ES-I3 (cell line): ENCODE results near the gene SHISA9.

ENCODE experiments used
- H3K36me3 ChIP-seq: 2 replicates; pipeline ENCODE4 v1.6.1; 2013; ENCODE audit warnings: mild to moderate bottlenecking, low read length, control low read depth, moderate library complexity; ENCODE audit not compliant: insufficient read depth
- H3K4me1 ChIP-seq: 2 replicates; pipeline ENCODE4 v1.6.1; 2013; ENCODE audit warnings: mild to moderate bottlenecking, control low read depth, low read length; ENCODE audit not compliant: insufficient read depth
- H3K9ac ChIP-seq: 2 replicates; pipeline ENCODE4 v1.6.1; 2013; ENCODE audit warnings: low read depth, mild to moderate bottlenecking, low read length, moderate library complexity
- H3K9me3 ChIP-seq: 2 replicates; pipeline ENCODE4 v1.6.1; 2013; ENCODE audit warnings: mild to moderate bottlenecking, low read length, moderate library complexity; ENCODE audit not compliant: control insufficient read depth, insufficient read depth

SHISA9 gene

GRCh38 chr16:13127144-13127543 is 225.7 kb downstream of the SHISA9 start:
- H3K9ac ChIP-seq = no peak overlapping the region
- peaks cover 3% of the 10 kb centered on the region for H3K4me1 ChIP-seq
- peaks cover 6% of the 10 kb centered on the region for H3K9me3 ChIP-seq
- no peaks in the 10 kb centered on the region for H3K36me3 ChIP-seq

GRCh38 chr16:13130586-13130985 is 229.2 kb downstream of the SHISA9 start:
- H3K36me3 ChIP-seq = no peaks in the 10 kb centered on the region
- H3K4me1 ChIP-seq = no peaks in the 10 kb centered on the region
- H3K9me3 ChIP-seq = peaks cover 3% of the 10 kb centered on the region
- no peak overlapping the region for H3K9ac ChIP-seq

DNA sequence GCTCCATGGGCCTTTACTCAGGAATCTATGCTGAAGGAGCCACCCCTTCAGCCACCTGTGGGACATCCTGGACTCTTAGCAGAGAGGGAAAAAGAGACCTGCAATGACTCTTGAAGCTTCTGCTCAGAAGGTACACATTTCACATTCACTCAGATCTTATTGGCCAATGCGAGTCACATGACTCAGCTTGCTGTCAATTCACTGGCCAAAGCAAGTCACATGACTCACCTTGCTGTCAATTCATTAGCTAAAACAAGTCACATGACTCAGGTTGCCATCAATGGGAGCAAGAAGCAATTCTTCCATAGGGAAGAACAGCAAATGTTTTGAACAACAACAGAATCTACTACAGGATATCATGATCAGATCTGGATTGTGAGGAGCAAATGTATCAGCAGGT is 233.4 kb downstream of the SHISA9 start:
- Histone ChIP-seq H3K9me3 (no peaks in the 10 kb centered on the region; the same call in 1 of the 2 replicates), H3K4me1 (no peaks in the 10 kb centered on the region), H3K36me3 (no peaks in the 10 kb centered on the region), H3K9ac (no peak overlapping the region)

DNA sequence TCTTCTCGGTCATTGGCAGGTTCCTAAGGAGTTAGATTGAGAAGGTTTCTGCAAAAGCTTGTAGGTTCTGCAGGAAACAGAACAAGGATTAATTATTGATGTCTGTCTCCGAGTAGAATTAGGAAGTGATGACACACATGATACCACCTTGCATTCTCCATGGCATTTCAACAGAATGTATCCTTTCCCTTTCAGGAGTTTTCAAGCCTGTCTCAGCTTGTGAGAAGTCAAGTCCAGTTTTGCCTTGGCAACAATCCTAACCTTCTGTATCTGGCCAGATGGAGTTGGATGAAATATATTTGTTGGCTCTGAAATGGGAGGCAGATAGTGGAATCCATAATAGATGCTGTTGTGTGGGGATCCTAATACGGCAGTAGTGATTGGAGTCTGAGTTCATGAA is 235.5 kb downstream of the SHISA9 start:
- no peaks in the 10 kb centered on the region for H3K36me3 ChIP-seq
- no peaks in the 10 kb centered on the region; the same call in 1 of the 2 replicates for H3K9me3 ChIP-seq
- H3K9ac ChIP-seq = no peak overlapping the region
- H3K4me1 ChIP-seq = no peaks in the 10 kb centered on the region

- no peaks in the 10 kb centered on the region for H3K36me3 ChIP-seq
- H3K4me1 ChIP-seq = peaks cover 5% of the 10 kb centered on the region
- H3K9me3 ChIP-seq = no peaks in the 10 kb centered on the region; the same call in 1 of the 2 replicates
- H3K9ac ChIP-seq = no peak overlapping the region
These were observed 237.1 kb downstream of the SHISA9 start for GRCh38 chr16:13138528-13138927.

GRCh38 chr16:13139661-13140241 is 238.4 kb downstream of the SHISA9 start:
- H3K9ac ChIP-seq = no peak overlapping the region
- no peaks in the 10 kb centered on the region for H3K36me3 ChIP-seq
- H3K9me3 ChIP-seq = no peaks in the 10 kb centered on the region; the same call in 1 of the 2 replicates
- peaks cover 8% of the 10 kb centered on the region for H3K4me1 ChIP-seq

DNA sequence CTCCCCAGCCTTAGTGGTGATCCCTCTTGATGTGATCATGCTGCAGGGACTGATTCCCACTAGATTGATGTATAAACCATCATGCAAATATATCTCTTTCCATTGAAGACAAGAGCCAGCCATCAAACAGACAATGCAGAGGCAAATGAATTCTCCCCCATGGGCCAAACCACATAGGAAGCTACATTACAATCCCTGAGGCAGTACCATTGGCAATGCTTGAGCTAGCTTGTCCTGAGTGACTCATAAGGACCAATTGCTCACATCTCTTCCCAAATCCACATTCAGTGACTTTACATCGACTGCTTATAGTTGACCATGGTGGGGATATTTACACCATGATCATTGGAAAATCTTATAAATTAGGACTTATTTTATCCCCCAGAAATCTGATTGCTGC is 242.2 kb downstream of the SHISA9 start:
- Histone ChIP-seq H3K9ac (no peak overlapping the region), H3K9me3 (no peaks in the 10 kb centered on the region), H3K36me3 (no peaks in the 10 kb centered on the region), H3K4me1 (peaks cover 8% of the 10 kb centered on the region)

- H3K9me3 ChIP-seq = no peaks in the 10 kb centered on the region
- no peaks in the 10 kb centered on the region for H3K36me3 ChIP-seq
- H3K4me1 ChIP-seq = peaks cover 8% of the 10 kb centered on the region
- H3K9ac ChIP-seq = no peak overlapping the region
These were observed 245.4 kb downstream of the SHISA9 start for GRCh38 chr16:13146829-13147228.

GRCh38 chr16:13148294-13148693 is 246.9 kb downstream of the SHISA9 start:
- Histone ChIP-seq H3K9ac (no peak overlapping the region), H3K9me3 (no peaks in the 10 kb centered on the region), H3K36me3 (no peaks in the 10 kb centered on the region), H3K4me1 (peaks cover 6% of the 10 kb centered on the region)

GRCh38 chr16:13148836-13149235 is 247.4 kb downstream of the SHISA9 start:
- no peaks in the 10 kb centered on the region for H3K36me3 ChIP-seq
- peaks cover 5% of the 10 kb centered on the region; the same call in 1 of the 2 replicates for H3K4me1 ChIP-seq
- no peak overlapping the region for H3K9ac ChIP-seq
- no peaks in the 10 kb centered on the region for H3K9me3 ChIP-seq

DNA sequence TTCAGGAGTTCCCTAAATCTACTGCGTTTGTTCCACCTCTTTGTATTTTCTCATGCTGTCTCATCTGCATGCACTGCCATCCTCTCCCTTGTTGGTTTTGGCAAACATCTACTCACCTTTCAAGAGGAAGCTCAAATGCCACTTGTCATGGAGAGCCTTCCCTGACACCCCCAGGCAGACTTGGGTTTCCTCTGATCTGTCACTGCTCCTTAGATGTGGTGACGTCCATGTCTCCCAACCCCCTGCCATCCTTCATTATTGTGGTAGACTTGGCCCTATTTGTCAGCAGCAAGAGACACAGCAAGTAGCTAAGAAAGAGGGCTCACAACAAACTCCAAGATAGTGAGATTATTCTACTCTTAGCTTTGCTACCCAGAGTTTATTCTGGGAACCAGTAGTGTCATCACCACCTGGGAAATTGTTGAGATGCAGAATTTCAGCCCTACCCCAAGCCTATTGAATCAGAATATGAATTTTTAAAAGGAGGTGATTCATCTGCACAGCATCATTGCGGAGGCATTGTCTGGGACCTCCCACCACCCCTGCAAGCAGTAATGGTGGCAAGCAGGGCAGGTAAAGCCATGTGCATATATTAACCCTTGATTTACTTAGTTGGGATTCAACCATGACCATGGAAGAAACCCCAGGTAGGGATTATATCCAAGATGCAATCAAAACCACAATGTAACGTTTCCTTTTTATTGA is 248.9 kb downstream of the SHISA9 start:
- no peaks in the 10 kb centered on the region for H3K36me3 ChIP-seq
- H3K9ac ChIP-seq = no peak overlapping the region
- H3K9me3 ChIP-seq = no peaks in the 10 kb centered on the region
- peaks cover 19% of the 10 kb centered on the region for H3K4me1 ChIP-seq

DNA sequence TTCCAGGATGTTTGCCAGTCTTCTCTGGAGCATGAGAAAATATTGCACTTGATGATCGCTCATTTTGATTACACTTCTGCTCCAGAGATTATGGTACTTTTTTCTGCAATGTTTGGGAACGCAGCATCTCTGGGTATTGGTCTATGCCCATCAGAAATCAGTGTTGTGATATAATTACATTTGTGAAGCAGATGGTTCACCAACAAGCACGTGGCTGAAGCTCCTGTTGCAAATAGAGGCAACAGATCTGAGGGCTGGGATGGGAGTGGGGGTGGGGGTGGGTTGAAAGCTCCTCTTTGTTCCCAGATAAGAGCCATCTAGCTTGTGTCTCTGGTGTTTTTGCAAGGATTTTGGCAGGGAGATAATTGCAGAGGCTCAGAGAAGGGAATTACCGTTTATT is 252.3 kb downstream of the SHISA9 start:
- peaks cover 35% of the 10 kb centered on the region for H3K4me1 ChIP-seq
- H3K9ac ChIP-seq = no peak overlapping the region
- H3K9me3 ChIP-seq = no peaks in the 10 kb centered on the region
- H3K36me3 ChIP-seq = no peaks in the 10 kb centered on the region

DNA sequence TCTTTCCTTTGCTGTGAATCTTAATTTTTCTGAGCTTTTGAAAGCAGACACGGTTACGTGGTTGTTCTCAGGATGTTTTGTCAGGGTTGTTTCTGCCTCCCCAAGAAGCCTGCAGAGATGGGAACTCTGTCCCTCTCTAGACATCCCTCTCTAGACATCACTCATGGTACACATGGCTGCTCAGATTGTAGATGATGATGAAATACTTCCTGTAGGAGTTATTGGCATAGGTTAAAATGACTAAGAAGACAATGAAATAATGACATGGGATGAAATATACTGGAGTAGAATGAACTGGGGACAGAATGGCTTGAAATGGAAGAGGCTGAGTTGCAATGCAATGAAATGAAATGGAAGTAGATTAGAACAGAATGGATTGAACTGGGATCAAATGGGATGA is 253.4 kb downstream of the SHISA9 start:
- H3K9ac ChIP-seq = no peak overlapping the region
- H3K9me3 ChIP-seq = no peaks in the 10 kb centered on the region
- peaks cover 35% of the 10 kb centered on the region for H3K4me1 ChIP-seq
- no peaks in the 10 kb centered on the region for H3K36me3 ChIP-seq

DNA sequence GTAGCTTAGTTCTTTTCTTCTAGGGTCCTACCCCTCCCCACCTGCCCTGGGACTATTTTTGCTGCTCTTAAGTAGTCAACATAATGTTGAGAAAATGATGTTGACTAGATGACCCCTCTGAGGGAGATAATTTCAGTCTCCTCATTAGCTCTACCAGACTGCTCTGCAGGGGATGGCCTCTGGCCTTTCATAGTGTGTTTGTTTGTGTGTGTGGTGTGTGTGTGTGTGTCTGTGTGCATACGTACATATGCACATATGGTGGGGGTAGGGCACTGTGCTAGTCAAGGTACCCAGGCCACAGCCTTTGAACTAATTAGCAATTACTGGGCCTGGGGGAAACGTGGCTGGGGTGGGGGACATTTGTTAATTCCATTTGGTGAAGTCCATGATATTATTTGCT is 254.0 kb downstream of the SHISA9 start:
- peaks cover 35% of the 10 kb centered on the region for H3K4me1 ChIP-seq
- H3K9me3 ChIP-seq = no peaks in the 10 kb centered on the region
- no peak overlapping the region for H3K9ac ChIP-seq
- no peaks in the 10 kb centered on the region for H3K36me3 ChIP-seq

DNA sequence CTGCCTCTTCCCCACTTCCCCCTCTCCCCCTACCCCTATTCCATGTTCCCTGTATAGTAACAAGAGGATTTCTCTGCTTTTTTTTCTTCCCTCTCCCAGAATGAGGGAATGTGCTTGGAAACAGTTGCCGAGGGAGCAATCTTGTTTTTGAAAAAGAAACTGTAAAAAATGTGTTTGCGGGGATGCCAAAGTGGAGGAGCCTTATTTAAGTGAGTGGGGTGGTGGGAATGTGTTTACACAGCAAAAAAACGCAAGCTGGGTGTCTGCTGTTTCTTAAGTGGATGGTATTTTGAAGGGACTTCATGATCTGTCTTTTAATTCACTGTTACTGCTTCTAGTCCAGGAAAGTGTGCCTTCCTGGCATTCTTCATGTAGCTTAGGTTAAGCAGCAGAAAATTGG is 254.4 kb downstream of the SHISA9 start:
- no peak overlapping the region for H3K9ac ChIP-seq
- H3K9me3 ChIP-seq = no peaks in the 10 kb centered on the region
- peaks cover 35% of the 10 kb centered on the region for H3K4me1 ChIP-seq
- H3K36me3 ChIP-seq = no peaks in the 10 kb centered on the region
